Activated T-cell treated with anti-CD3 and anti-CD28 coated beads for 48 hours (primary cell): ENCODE results near the gene PIP5K1A.
"Not testable (repeated sequence)": the region's sequence is repeated elsewhere in the genome, so short reads cannot be mapped to it uniquely, and the experiment has no call there.

Source experiments
- DNase-seq: peaks from one replicate; pipeline ENCODE4 v3.0.0-alpha.2; 2020; ENCODE audit warnings: low read depth

The PIP5K1A gene

GRCh38 chr1:151255381-151255780 lies 57.0 kb downstream of the PIP5K1A start:
- no peak for DNase-seq

GRCh38 chr1:151259351-151259750 lies 61.0 kb downstream of the PIP5K1A start:
- no peak for DNase-seq

- no peak for DNase-seq
Measured at GRCh38 chr1:151265446-151266236, 67.3 kb downstream of the PIP5K1A start.

- DNase-seq: no peak
Measured at GRCh38 chr1:151266315-151266714, 68.0 kb downstream of the PIP5K1A start.

- no peak for DNase-seq
Measured at GRCh38 chr1:151266821-151267220, 68.5 kb downstream of the PIP5K1A start.

- no peak for DNase-seq
Measured at GRCh38 chr1:151267760-151268159, 69.4 kb downstream of the PIP5K1A start.

GRCh38 chr1:151273924-151274466 lies 75.6 kb downstream of the PIP5K1A start:
- no peak for DNase-seq

- not testable (repeated sequence) for DNase-seq
Measured at GRCh38 chr1:151275341-151275740, 77.0 kb downstream of the PIP5K1A start.

GRCh38 chr1:151277249-151277648 lies 78.9 kb downstream of the PIP5K1A start:
- no peak for DNase-seq

- DNase-seq: peak; percentile 96
Measured at GRCh38 chr1:151281225-151281968, 83.0 kb downstream of the PIP5K1A start.

- peak; percentile 98 for DNase-seq
Measured at GRCh38 chr1:151281969-151282882, 83.9 kb downstream of the PIP5K1A start, which contains the start of gene ZNF687. Gene ZNF687, plus strand, starts transcription at chr1:151282299. Its CDS starts 3,993 bp downstream, at chr1:151286292.

GRCh38 chr1:151282883-151283725 lies 84.8 kb downstream of the PIP5K1A start:
- peak; percentile 18 for DNase-seq

- DNase-seq: no peak
Measured at GRCh38 chr1:151284013-151284577, 85.7 kb downstream of the PIP5K1A start.

GRCh38 chr1:151286619-151287340 lies 88.4 kb downstream of the PIP5K1A start:
- DNase-seq: no peak

GRCh38 chr1:151287341-151287699 lies 89.0 kb downstream of the PIP5K1A start:
- no peak for DNase-seq

- DNase-seq: no peak
Measured at GRCh38 chr1:151287767-151288500, 89.6 kb downstream of the PIP5K1A start.

- no peak for DNase-seq
Measured at GRCh38 chr1:151288502-151288901, 90.2 kb downstream of the PIP5K1A start.

GRCh38 chr1:151289080-151289935 lies 91.0 kb downstream of the PIP5K1A start:
- DNase-seq: no peak
